Measurements from ENCODE around the gene LIMK1.
"Not testable (repeated sequence)": the region's sequence is repeated elsewhere in the genome, so short reads cannot be mapped to it uniquely, and the experiment has no call there.

LIMK1 gene

GRCh38 chr7:74126220-74126880 is 42.7 kb downstream of the LIMK1 start:
- DNase-seq (ENCODE audit: low spot score), result no peak

- no peak for DNase-seq (ENCODE audit: low spot score)
Measured at GRCh38 chr7:74129887-74130286, 46.3 kb downstream of the LIMK1 start.

- no peak for DNase-seq (ENCODE audit: low spot score)
Measured at GRCh38 chr7:74130518-74130917, 46.9 kb downstream of the LIMK1 start.

GRCh38 chr7:74134117-74134620 is 50.6 kb downstream of the LIMK1 start:
- DNase-seq (ENCODE audit: low spot score), result no peak

GRCh38 chr7:74138334-74138867 is 54.8 kb downstream of the LIMK1 start:
- no peak for DNase-seq (ENCODE audit: low spot score)

GRCh38 chr7:74138945-74139843 is 55.6 kb downstream of the LIMK1 start:
- DNase-seq (ENCODE audit: low spot score), result no peak

GRCh38 chr7:74141705-74142104 is 58.1 kb downstream of the LIMK1 start:
- no peak for DNase-seq (ENCODE audit: low spot score)

- DNase-seq (ENCODE audit: low spot score), result no peak
Measured at GRCh38 chr7:74143383-74143782, 59.8 kb downstream of the LIMK1 start.

- DNase-seq (ENCODE audit: low spot score), result no peak
Measured at GRCh38 chr7:74148491-74148890, 64.9 kb downstream of the LIMK1 start.

GRCh38 chr7:74149071-74149470 is 65.5 kb downstream of the LIMK1 start:
- DNase-seq (ENCODE audit: low spot score), result no peak

GRCh38 chr7:74149603-74150002 is 66.0 kb downstream of the LIMK1 start:
- DNase-seq (ENCODE audit: low spot score), result no peak

- no peak for DNase-seq (ENCODE audit: low spot score)
Measured at GRCh38 chr7:74153736-74154135, 70.1 kb downstream of the LIMK1 start.

GRCh38 chr7:74155810-74156395 is 72.3 kb downstream of the LIMK1 start:
- no peak for DNase-seq (ENCODE audit: low spot score)

GRCh38 chr7:74157605-74158004 is 74.0 kb downstream of the LIMK1 start:
- DNase-seq (ENCODE audit: low spot score), result no peak

GRCh38 chr7:74164985-74165456 is 81.4 kb downstream of the LIMK1 start:
- DNase-seq (ENCODE audit: low spot score), result no peak

- no peak for DNase-seq (ENCODE audit: low spot score)
Measured at GRCh38 chr7:74165867-74166593, 82.4 kb downstream of the LIMK1 start.

- not testable (repeated sequence) for DNase-seq (ENCODE audit: low spot score)
Measured at GRCh38 chr7:74167324-74167723, 83.7 kb downstream of the LIMK1 start.

Measured in CD4-positive, alpha-beta T cell treated with Interleukin-6 at 100 ng/mL for 8 hours (primary cell).